K562 (cell line): ENCODE data around the gene FAM234A. TPM values are rescaled to one million over a fixed set of nuclear protein-coding genes. Genes with fewer than 3 reads are reported as not detected.

ENCODE experiments used
- CHD2 ChIP-seq: IDR thresholded peaks from 2 replicates; pipeline ENCODE4 v1.6.1; 2011; ENCODE audit warnings: low read depth, low read length
- GABPB2 ChIP-seq: fragments of 250-450 bp; sonication (Bioruptor Pico); conservative IDR thresholded peaks from 2 replicates; pipeline ENCODE4 v1.5.1; 2021; ENCODE audit warnings: mild to moderate bottlenecking
- HDAC6 ChIP-seq: IDR thresholded peaks from 2 replicates; pipeline ENCODE4 v1.6.1; 2012; ENCODE audit warnings: low read depth, mild to moderate bottlenecking, control low read depth, inconsistent platforms, low read length, moderate library complexity
- HDAC8 ChIP-seq: fragments of 450-650 bp; IDR thresholded peaks from 2 replicates; pipeline ENCODE4 v1.6.1; 2016; ENCODE audit warnings: mild to moderate bottlenecking, missing genetic modification characterization, moderate library complexity, missing compliant biosample characterization
- MBD2 ChIP-seq: sonication (generic); IDR thresholded peaks from 2 replicates; pipeline ENCODE4 v1.6.1; 2016; ENCODE audit warnings: low read depth, borderline replicate concordance
- MTA2 ChIP-seq: fragments of 450-650 bp; IDR thresholded peaks from 2 replicates; pipeline ENCODE4 v1.6.1; 2016; ENCODE audit warnings: low read depth
- MYNN ChIP-seq, 2 experiments: sonication (generic); formaldehyde crosslinking in 1 of 2; IDR thresholded peaks; 2 replicates each; pipeline versions ENCODE4 v1.5.0 to v1.6.1; 2016 to 2020; ENCODE audit warnings: antibody characterized with exemption in 1 of 2, missing genetic modification reagents in 1 of 2
- POLR2H ChIP-seq: IDR thresholded peaks from 2 replicates; pipeline ENCODE4 v1.6.1; 2016; ENCODE audit warnings: missing genetic modification characterization, low read depth, mild to moderate bottlenecking, control low read depth, missing compliant biosample characterization, moderate library complexity
- RB1 ChIP-seq: fragments of 450-650 bp; IDR thresholded peaks from 2 replicates; pipeline ENCODE4 v1.6.1; 2017; ENCODE audit warnings: low read depth, mild to moderate bottlenecking
- RCOR1 ChIP-seq, 2 experiments: IDR thresholded peaks; 2 replicates each; pipeline ENCODE4 v1.6.1; 2012; ENCODE audit warnings: low read depth in 2 of 2, low read length in 2 of 2, borderline replicate concordance in 1 of 2, improper control_type of control experiment in 1 of 2
- SIX5 ChIP-seq, 2 experiments: IDR thresholded peaks; 2 replicates each; pipeline ENCODE4 v1.6.1; 2011; ENCODE audit warnings: low read length in 2 of 2, borderline replicate concordance in 1 of 2, low read depth in 1 of 2, mild to moderate bottlenecking in 1 of 2, moderate library complexity in 1 of 2; ENCODE audit not compliant: insufficient read depth in 1 of 2
- SLC30A9 ChIP-seq: fragments of 250-450 bp; sonication (Bioruptor Pico); IDR thresholded peaks from 2 replicates; pipeline ENCODE4 v1.8.0; 2022; ENCODE audit warnings: mild to moderate bottlenecking, moderate library complexity
- SRSF9 ChIP-seq: fragments of 200-400 bp; formaldehyde crosslinking; IDR thresholded peaks from 2 replicates; pipeline ENCODE4 v1.6.1; 2017; ENCODE audit warnings: low read depth, low read length, borderline replicate concordance
- ZEB2 ChIP-seq: fragments of 450-650 bp; IDR thresholded peaks from 2 replicates; pipeline ENCODE4 v1.6.1; 2016
- ZNF174 ChIP-seq: fragments of 250-450 bp; sonication (Bioruptor Pico); IDR thresholded peaks from 2 replicates; pipeline ENCODE4 v1.4.0; 2020; ENCODE audit warnings: mild to moderate bottlenecking
- ZNF184 ChIP-seq: sonication (generic); formaldehyde crosslinking; IDR thresholded peaks from 2 replicates; pipeline ENCODE4 v1.5.0; 2020; ENCODE audit warnings: missing genetic modification reagents
- ZNF239 ChIP-seq: fragments of 250-450 bp; sonication (Bioruptor Pico); IDR thresholded peaks from 2 replicates; pipeline ENCODE4 v1.4.0; 2020; ENCODE audit warnings: mild to moderate bottlenecking
- ZNF586 ChIP-seq: fragments of 450-650 bp; formaldehyde crosslinking; conservative IDR thresholded peaks from 2 replicates; pipeline ENCODE4 v1.4.0; 2020; ENCODE audit warnings: mild to moderate bottlenecking, moderate library complexity
- polyA plus RNA-seq, 8 experiments: library from polyadenylated mRNA; depleted of rRNA in 4 of 8; stranded (reverse) in 5 of 8; unstranded in 3 of 8; fragments of >200 nt; fragmentation: Nextera tagmentation in 2 of 8; fragmentation: Illumina TruSeq in 1 of 8; extraction: Ambion mirVana in 2 of 8; extraction: Trizol in 1 of 8; gene quantifications; 2 replicates each; pipeline versions ENCODE4 v1.2.1 to v1.2.3, GENCODE V29; 2011 to 2014; ENCODE audit warnings: inconsistent platforms in 1 of 8, missing spikeins in 1 of 8
- total RNA-seq, 7 experiments: library from RNA; depleted of rRNA in 6 of 7; stranded (reverse); fragments of >200 nt in 6 of 7; fragmentation: Illumina TruSeq in 2 of 7; extraction: Trizol in 2 of 7; gene quantifications; 2 replicates each; pipeline versions ENCODE4 v1.2.1 to v1.2.3, GENCODE V29; 2011 to 2021; ENCODE audit warnings: low replicate concordance in 1 of 7
- TF ChIP-seq, protein P1 (sequence below): sonication (generic); formaldehyde crosslinking; IDR thresholded peaks from 2 replicates; pipeline ENCODE4 v1.5.0; 2020; ENCODE audit warnings: missing genetic modification reagents
- TF ChIP-seq, protein P2 (sequence below): IDR thresholded peaks from 2 replicates; pipeline ENCODE4 v1.6.1; 2014; ENCODE audit warnings: antibody characterized with exemption
- TF ChIP-seq, protein P3 (sequence below): sonication (generic); formaldehyde crosslinking; IDR thresholded peaks from 2 replicates; pipeline ENCODE4 v1.8.0; 2022; ENCODE audit warnings: mild to moderate bottlenecking, missing genetic modification reagents
- TF ChIP-seq, protein P4 (sequence below): fragments of 250-450 bp; sonication (Bioruptor Pico); IDR thresholded peaks from 2 replicates; pipeline ENCODE4 v1.8.0; 2022; ENCODE audit warnings: inconsistent platforms, mild to moderate bottlenecking, moderate library complexity, borderline replicate concordance
- TF ChIP-seq, protein P5 (sequence below): sonication (generic); formaldehyde crosslinking; IDR thresholded peaks from 2 replicates; pipeline ENCODE4 v1.8.1; 2022; ENCODE audit warnings: missing genetic modification reagents

Gene FAM234A
- total and polyA plus RNA-seq, 9 of the 15 experiments (the other 6 are each of a cell fraction or from before 2014, with no cell fraction given): 1.0 to 47.9 (median 15.0) TPM

DNA sequence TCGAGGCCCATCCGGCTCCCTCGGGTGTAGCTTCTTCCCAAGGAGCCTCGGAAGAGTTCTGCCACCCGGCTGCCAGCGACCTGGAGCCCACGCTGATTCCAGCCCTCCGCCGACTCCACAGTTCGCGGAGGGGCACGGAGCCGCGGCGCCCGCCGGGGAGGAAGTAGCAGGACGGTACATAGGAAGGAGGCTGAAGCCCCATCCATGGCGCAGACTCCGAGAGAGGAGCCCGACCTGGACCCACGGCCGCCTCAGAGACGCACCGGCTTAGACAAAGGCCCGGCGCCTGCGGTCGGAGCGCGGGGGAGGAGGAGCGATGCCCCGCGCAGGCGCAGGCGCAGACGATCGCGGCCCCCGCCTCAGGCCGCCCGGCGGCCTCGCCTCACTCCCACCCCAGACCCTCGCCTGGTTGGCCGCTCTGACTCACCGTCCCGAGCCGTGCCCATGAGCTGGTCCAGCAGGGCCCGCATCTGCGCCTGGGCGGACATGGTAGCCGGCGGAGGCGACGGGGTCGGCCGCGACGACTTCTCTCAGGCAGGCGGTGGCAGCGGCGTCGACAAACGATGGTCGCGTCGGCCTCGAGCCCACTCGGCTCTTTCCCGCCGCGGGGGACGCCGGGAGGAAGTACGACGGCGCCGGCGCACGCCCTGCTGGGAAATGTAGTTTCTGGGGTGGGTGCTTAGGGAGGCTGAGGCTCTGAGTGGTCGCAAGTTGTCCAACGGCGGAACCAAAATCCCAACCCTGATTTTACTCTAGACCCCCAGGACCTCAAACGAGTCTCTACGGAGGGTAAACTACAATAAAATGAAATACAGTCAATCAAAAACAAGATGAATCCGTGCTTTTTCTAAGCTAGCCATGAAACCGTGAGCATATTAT lies 5.5 kb upstream of the FAM234A start, which contains the start of gene LUC7L (continued):
- no peak for TF ChIP-seq ZEB2
- TF ChIP-seq ZNF184 (CRISPR knock-in tag): no peak
- TF ChIP-seq GABPB2: no peak
- TF ChIP-seq, protein P1, sequence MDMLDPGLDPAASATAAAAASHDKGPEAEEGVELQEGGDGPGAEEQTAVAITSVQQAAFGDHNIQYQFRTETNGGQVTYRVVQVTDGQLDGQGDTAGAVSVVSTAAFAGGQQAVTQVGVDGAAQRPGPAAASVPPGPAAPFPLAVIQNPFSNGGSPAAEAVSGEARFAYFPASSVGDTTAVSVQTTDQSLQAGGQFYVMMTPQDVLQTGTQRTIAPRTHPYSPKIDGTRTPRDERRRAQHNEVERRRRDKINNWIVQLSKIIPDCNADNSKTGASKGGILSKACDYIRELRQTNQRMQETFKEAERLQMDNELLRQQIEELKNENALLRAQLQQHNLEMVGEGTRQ (CRISPR knock-in tag): no peak
- no peak for TF ChIP-seq SRSF9
- TF ChIP-seq POLR2H (tag): peak; percentile 77
- TF ChIP-seq RB1: peak; percentile 94
- TF ChIP-seq, protein P2, sequence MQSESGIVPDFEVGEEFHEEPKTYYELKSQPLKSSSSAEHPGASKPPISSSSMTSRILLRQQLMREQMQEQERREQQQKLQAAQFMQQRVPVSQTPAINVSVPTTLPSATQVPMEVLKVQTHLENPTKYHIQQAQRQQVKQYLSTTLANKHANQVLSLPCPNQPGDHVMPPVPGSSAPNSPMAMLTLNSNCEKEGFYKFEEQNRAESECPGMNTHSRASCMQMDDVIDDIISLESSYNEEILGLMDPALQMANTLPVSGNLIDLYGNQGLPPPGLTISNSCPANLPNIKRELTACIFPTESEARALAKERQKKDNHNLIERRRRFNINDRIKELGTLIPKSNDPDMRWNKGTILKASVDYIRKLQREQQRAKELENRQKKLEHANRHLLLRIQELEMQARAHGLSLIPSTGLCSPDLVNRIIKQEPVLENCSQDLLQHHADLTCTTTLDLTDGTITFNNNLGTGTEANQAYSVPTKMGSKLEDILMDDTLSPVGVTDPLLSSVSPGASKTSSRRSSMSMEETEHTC: peak; percentile 46; the same call in 1 of the 2 replicates
- TF ChIP-seq, protein P3, sequence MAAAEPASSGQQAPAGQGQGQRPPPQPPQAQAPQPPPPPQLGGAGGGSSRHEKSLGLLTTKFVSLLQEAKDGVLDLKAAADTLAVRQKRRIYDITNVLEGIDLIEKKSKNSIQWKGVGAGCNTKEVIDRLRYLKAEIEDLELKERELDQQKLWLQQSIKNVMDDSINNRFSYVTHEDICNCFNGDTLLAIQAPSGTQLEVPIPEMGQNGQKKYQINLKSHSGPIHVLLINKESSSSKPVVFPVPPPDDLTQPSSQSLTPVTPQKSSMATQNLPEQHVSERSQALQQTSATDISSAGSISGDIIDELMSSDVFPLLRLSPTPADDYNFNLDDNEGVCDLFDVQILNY (CRISPR knock-in tag): no peak
- no peak; the same call in 1 of the 2 replicates for TF ChIP-seq ZNF239 (CRISPR knock-in tag)
- TF ChIP-seq ZNF586: no peak
- TF ChIP-seq SLC30A9 (CRISPR knock-in tag): no peak
- no peak for TF ChIP-seq HDAC6
- peak; percentile 45; the same call in 1 of the 2 replicates for TF ChIP-seq CHD2
- TF ChIP-seq SIX5 (IDR thresholded peaks at IDR 0.05; ENCODE audit: borderline replicate concordance in 1 of 2, insufficient read depth in 1 of 2, low read depth in 1 of 2, low read length in 2 of 2): peak; percentile 93
- no peak for TF ChIP-seq ZNF174 (CRISPR knock-in tag)
- no peak for TF ChIP-seq RCOR1 (IDR thresholded peaks at IDR 0.05; ENCODE audit: borderline replicate concordance in 1 of 2, low read depth in 2 of 2, low read length in 2 of 2)
- TF ChIP-seq, protein P4, sequence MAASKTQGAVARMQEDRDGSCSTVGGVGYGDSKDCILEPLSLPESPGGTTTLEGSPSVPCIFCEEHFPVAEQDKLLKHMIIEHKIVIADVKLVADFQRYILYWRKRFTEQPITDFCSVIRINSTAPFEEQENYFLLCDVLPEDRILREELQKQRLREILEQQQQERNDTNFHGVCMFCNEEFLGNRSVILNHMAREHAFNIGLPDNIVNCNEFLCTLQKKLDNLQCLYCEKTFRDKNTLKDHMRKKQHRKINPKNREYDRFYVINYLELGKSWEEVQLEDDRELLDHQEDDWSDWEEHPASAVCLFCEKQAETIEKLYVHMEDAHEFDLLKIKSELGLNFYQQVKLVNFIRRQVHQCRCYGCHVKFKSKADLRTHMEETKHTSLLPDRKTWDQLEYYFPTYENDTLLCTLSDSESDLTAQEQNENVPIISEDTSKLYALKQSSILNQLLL: no peak
- TF ChIP-seq, protein P5, sequence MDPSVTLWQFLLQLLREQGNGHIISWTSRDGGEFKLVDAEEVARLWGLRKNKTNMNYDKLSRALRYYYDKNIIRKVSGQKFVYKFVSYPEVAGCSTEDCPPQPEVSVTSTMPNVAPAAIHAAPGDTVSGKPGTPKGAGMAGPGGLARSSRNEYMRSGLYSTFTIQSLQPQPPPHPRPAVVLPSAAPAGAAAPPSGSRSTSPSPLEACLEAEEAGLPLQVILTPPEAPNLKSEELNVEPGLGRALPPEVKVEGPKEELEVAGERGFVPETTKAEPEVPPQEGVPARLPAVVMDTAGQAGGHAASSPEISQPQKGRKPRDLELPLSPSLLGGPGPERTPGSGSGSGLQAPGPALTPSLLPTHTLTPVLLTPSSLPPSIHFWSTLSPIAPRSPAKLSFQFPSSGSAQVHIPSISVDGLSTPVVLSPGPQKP (CRISPR knock-in tag): no peak
- no peak for TF ChIP-seq MYNN (IDR thresholded peaks at IDR 0.05)
- no peak for TF ChIP-seq MYNN (CRISPR knock-in tag; IDR thresholded peaks at IDR 0.05)
- TF ChIP-seq HDAC8 (tag): no peak; the same call in 1 of the 2 replicates
- TF ChIP-seq MTA2: no peak
- TF ChIP-seq MBD2: peak; percentile 87
